ENCODE results near the gene KRR1. TPM values are rescaled to one million over a fixed set of nuclear protein-coding genes. Genes with fewer than 3 reads are reported as not detected.

Gene KRR1
- total RNA-seq, 2 donors from 2014 or later = 9.3 to 33.9 TPM

DNA sequence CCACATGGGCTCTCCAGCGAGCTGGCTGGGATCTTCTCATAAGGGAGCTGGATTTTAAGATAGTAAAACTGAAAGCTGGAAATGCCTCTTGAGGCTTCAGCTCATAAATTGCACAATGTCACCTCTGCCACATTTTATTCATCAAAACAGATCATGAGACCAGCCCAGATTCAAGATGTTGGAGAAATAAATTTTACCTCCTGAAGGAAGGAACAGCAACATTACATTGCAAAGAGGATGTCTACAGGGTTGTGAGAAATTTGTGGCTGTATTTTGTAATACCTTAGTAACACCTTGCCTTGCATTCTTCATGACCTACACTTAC lies 43.1 kb upstream of the KRR1 start:
- Histone ChIP-seq H3K4me3 (no peak overlapping the region), H3K36me3 (replicated peaks in 1 of 2; ENCODE audit: insufficient read depth in 1 of 2, low read depth in 2 of 2) (no peaks in the 10 kb centered on the region), H3K27me3 (no peaks in the 10 kb centered on the region), H3K27ac (no peak overlapping the region), H3K4me1 (peaks cover 24% of the 10 kb centered on the region), H3K9me3 (no peaks in the 10 kb centered on the region)
- intact Hi-C loops (cut with DNase I) = no loop called here
- TF ChIP-seq POLR2A (IDR thresholded peaks at IDR 0.05) = no peak
- WGBS, 2 donors = 88 to 100% methylated on average over 1 of the region's 1 CpG
- DNase-seq (no peak), ATAC-seq (no peak)

DNA sequence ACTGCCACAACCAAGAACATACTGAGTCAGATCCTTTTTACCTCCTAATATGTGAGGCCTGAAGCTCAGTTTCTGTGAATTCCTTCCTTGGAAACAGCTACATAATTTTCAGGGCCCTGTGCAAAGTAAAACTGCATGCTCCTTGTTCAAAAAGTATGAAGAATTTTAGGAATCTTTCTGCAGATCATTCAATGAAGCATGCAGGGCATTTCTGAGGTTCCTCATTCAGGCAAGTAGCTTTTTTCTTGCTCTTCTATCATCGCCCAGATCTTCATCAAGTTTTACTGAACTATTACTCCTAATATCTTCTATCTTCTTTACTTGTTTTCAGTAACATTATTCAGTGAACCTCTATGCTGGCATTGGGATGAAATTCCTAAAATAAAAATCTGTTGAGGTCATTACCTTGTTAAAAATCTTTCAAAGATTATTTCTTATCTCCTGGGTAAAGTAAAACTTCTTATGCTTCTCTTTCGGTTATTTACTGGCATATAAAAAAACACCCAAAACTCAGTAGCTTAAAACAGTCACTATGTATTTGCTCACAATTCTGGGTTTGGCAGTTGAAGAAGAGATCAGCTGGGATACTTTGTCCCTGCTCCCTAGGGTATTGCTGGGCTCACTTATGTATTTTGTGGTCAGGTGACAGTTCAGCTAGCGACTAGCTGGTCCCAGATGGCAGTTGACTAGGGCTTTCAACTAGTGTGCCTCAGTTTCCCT lies 42.6 kb upstream of the KRR1 start:
- intact Hi-C loops (cut with DNase I) = no loop called here
- 46 to 54% methylated on average over 3 of the region's 3 CpGs for WGBS, 2 donors
- ATAC-seq = no peak
- no peak overlapping the region for H3K4me3 ChIP-seq
- H3K36me3 ChIP-seq (replicated peaks in 1 of 2; ENCODE audit: insufficient read depth in 1 of 2, low read depth in 2 of 2) = no peaks in the 10 kb centered on the region
- TF ChIP-seq, protein P1, sequence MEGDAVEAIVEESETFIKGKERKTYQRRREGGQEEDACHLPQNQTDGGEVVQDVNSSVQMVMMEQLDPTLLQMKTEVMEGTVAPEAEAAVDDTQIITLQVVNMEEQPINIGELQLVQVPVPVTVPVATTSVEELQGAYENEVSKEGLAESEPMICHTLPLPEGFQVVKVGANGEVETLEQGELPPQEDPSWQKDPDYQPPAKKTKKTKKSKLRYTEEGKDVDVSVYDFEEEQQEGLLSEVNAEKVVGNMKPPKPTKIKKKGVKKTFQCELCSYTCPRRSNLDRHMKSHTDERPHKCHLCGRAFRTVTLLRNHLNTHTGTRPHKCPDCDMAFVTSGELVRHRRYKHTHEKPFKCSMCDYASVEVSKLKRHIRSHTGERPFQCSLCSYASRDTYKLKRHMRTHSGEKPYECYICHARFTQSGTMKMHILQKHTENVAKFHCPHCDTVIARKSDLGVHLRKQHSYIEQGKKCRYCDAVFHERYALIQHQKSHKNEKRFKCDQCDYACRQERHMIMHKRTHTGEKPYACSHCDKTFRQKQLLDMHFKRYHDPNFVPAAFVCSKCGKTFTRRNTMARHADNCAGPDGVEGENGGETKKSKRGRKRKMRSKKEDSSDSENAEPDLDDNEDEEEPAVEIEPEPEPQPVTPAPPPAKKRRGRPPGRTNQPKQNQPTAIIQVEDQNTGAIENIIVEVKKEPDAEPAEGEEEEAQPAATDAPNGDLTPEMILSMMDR (IDR thresholded peaks at IDR 0.05) = no peak
- TF ChIP-seq POLR2A (IDR thresholded peaks at IDR 0.05) = no peak
- peak overlapping the region in 2 of 4 donors; percentile 27 to 49 for H3K27ac ChIP-seq
- H3K4me1 ChIP-seq = peaks cover 24% of the 10 kb centered on the region
- H3K27me3 ChIP-seq = no peaks in the 10 kb centered on the region
- H3K9me3 ChIP-seq = no peaks in the 10 kb centered on the region
- no peak for DNase-seq

DNA sequence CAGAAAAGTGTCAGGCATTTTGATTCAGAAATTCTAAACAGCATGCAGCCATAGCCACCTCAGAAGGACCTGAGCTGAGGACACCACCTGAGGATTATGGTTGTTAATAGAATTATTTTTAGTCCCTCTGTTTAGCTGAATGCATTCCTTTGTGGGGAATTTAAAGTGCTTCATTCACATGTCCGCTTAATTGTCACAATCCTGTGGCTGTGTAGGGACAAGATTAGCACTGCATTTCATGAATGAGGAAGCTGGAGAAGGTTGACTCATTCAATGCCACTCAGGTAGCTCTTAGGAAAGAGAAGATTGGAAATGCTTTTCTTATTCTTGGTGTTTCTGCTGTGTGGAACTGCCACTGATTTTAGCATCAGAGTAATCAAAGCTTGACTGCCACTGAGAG lies 42.0 kb upstream of the KRR1 start:
- Histone ChIP-seq H3K27me3 (no peaks in the 10 kb centered on the region), H3K36me3 (replicated peaks in 1 of 2; ENCODE audit: insufficient read depth in 1 of 2, low read depth in 2 of 2) (no peaks in the 10 kb centered on the region), H3K9me3 (no peaks in the 10 kb centered on the region), H3K4me1 (peaks cover 24% of the 10 kb centered on the region), H3K27ac (peak overlapping the region in 2 of 4 donors; percentile 27 to 49), H3K4me3 (no peak overlapping the region)
- no peak for TF ChIP-seq POLR2A (IDR thresholded peaks at IDR 0.05)
- TF ChIP-seq, protein P1 (IDR thresholded peaks at IDR 0.05) = no peak
- DNase-seq = no peak
- ATAC-seq = peak; percentile 56
- intact Hi-C loops (cut with DNase I) = no loop called here
- WGBS, 2 donors = 39 to 65% methylated on average over 1 of the region's 1 CpG

DNA sequence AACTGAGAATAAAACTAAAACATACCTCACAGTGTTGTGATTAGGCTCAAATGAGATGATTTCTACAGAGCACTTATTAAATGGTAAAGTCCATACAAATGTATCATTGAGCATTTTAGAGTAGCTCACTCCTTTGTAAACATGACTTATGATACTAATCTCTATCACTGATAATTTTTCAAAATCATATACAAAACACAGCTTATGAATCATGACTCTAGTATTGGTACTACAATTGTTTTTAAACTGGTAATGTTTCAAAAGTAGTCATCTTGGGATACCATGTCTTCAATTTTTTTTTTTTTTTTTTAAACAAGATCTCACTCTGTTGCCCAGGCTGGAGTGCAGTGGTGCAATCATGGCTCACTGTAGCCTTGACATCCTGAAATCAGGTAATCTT lies 40.1 kb upstream of the KRR1 start:
- no peaks in the 10 kb centered on the region for H3K9me3 ChIP-seq
- ATAC-seq (no peak), DNase-seq (no peak)
- intact Hi-C loops (cut with DNase I) = no loop called here
- H3K4me1 ChIP-seq = peaks cover 24% of the 10 kb centered on the region
- H3K36me3 ChIP-seq (replicated peaks in 1 of 2; ENCODE audit: insufficient read depth in 1 of 2, low read depth in 2 of 2) = no peaks in the 10 kb centered on the region
- H3K27ac ChIP-seq = no peak overlapping the region
- no peak for TF ChIP-seq POLR2A (IDR thresholded peaks at IDR 0.05)
- H3K27me3 ChIP-seq = no peaks in the 10 kb centered on the region
- H3K4me3 ChIP-seq = no peak overlapping the region

DNA sequence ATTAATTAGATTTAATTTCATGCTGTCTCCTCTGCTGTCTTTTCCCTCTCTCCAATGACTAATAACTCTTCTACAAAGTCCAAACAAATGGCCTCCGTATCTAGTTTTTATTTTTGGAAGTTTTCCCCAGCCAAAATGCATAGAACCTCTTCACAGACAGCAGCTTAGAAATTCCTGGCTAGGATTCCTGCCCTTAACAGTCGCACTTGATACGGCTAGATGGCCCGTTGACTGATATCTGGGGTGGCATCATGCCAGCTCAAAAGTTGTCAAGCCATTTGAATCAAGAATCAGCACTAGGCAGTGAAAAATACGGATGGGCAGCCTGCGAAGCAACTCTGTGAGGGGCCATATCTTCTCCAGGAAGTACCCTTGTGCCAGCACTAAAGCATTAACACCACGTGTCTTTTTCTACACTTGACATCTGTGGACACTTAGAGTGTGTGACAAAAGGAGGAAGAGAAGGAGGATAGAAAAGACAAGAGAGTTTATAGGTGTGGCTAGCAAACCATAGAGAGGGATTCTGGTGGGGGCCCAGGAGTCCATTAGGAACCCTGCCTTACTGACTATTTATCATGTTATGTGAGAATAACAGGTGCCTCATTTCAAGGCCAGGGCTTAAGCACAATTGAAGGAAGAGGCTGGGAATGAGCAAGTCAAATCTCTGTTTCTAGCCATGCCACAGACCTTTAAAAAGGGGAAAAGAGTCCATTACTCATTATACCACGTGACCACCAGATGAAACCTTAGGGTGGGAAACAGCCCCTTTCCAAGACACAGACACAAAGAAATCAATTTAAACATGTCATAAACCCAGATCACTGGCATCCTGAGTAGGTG lies 39.2 kb upstream of the KRR1 start:
- Histone ChIP-seq H3K36me3 (replicated peaks in 1 of 2; ENCODE audit: insufficient read depth in 1 of 2, low read depth in 2 of 2) (no peaks in the 10 kb centered on the region), H3K27me3 (no peaks in the 10 kb centered on the region), H3K4me3 (no peak overlapping the region), H3K27ac (no peak overlapping the region), H3K4me1 (peaks cover 20% of the 10 kb centered on the region), H3K9me3 (no peaks in the 10 kb centered on the region)
- 3 to 11% methylated on average over 8 of the region's 8 CpGs for WGBS, 2 donors
- DNase-seq (peak; percentile 9 to 37 (median 22)), ATAC-seq (no peak)
- intact Hi-C loops (cut with DNase I) = no loop called here
- no peak for TF ChIP-seq POLR2A (IDR thresholded peaks at IDR 0.05)
- TF ChIP-seq, protein P1 (IDR thresholded peaks at IDR 0.05) = no peak
